Measurements from ENCODE around the gene HSD17B12. TPM values are rescaled to one million over a fixed set of nuclear protein-coding genes. Genes with fewer than 3 reads are reported as not detected.

Gene HSD17B12
- total RNA-seq, 1 experiment from 2014 or later: 307 TPM

DNA sequence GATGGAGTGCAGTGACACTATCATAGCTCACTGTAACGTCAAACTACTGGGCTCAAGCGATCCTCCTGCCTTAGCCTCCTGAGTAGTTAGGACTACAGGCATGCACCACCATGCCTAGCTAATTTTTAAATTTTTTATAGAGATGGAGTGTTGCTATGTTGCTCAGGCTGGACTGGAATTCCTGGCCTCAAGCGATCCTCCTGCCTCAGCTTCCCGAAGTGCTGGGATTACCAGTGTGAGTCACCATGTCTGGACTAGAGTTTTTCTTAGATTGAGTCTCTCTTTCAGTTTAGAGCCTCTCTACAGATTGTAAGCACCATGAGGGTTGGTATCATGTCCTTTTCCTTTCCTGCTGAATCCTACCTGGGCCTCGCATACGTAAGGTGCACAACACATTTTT lies 142.8 kb downstream of the HSD17B12 start:
- Histone ChIP-seq H3K4me1 (ENCODE audit: insufficient read depth, low read length, poor library complexity, severe bottlenecking) (no peaks in the 10 kb centered on the region), H3K27ac (ENCODE audit: low read depth, low read length, poor library complexity, severe bottlenecking) (no peak overlapping the region), H3K9me3 (ENCODE audit: low read depth, low read length, poor library complexity, severe bottlenecking) (no peaks in the 10 kb centered on the region), H3K27me3 (replicated peaks; ENCODE audit: insufficient read depth, low read depth, low read length, poor library complexity) (no peaks in the 10 kb centered on the region), H3K36me3 (ENCODE audit: insufficient read depth, low read length, poor library complexity, severe bottlenecking) (peaks cover 17% of the 10 kb centered on the region), H3K4me3 (ENCODE audit: low read depth, low read length, poor library complexity, severe bottlenecking) (no peak overlapping the region)
- POLR2A ChIA-PET (ENCODE audit: low non-redundant PET): no interaction called here
- DNase-seq (ENCODE audit: low spot score): no peak
- TF ChIP-seq EZH2 (IDR thresholded peaks at IDR 0.05; ENCODE audit: borderline replicate concordance, low read depth, low read length, poor library complexity, severe bottlenecking): no peak
- no peak for TF ChIP-seq CTCF (conservative IDR thresholded peaks at IDR 0.05; ENCODE audit: low read depth, low read length)
- intact Hi-C loops (cut with micrococcal nuclease; ENCODE audit: unreplicated experiment): loop anchor here (5.0 kb wide), 1 partner anchor 266 kb away; no protein-coding TSS in a partner anchor
- BruUV-seq (replicated peaks): no TSS peak
- CTCF ChIA-PET: no interaction called here

DNA sequence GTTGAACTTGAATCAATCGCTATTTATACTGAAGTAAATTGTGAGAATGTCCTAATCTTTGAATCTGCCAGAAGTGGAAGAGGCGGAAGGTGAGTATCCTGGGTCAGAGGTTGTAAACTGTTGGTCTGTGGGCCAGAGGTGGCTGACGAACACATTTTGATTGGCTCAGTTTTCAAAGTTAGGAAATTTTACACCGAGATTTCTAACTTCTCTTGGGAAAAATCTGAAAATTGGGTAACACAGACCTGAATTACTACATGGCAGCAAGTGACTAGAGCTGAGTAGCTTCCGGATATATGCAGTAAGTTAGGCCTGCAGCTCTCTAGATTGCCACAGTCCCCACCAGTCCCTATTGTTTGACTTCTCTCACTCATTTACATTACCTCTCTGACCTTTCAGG lies 143.3 kb downstream of the HSD17B12 start:
- H3K27me3 ChIP-seq (replicated peaks; ENCODE audit: insufficient read depth, low read depth, low read length, poor library complexity): no peaks in the 10 kb centered on the region
- H3K4me3 ChIP-seq (ENCODE audit: low read depth, low read length, poor library complexity, severe bottlenecking): no peak overlapping the region
- intact Hi-C loops (cut with micrococcal nuclease; ENCODE audit: unreplicated experiment): loop anchor here (5.0 kb wide), 1 partner anchor 267 kb away; no protein-coding TSS in a partner anchor
- TF ChIP-seq EZH2 (IDR thresholded peaks at IDR 0.05; ENCODE audit: borderline replicate concordance, low read depth, low read length, poor library complexity, severe bottlenecking): no peak
- no peak for TF ChIP-seq CTCF (conservative IDR thresholded peaks at IDR 0.05; ENCODE audit: low read depth, low read length)
- no peaks in the 10 kb centered on the region for H3K9me3 ChIP-seq (ENCODE audit: low read depth, low read length, poor library complexity, severe bottlenecking)
- CTCF ChIA-PET: no interaction called here
- POLR2A ChIA-PET (ENCODE audit: low non-redundant PET): no interaction called here
- H3K36me3 ChIP-seq (ENCODE audit: insufficient read depth, low read length, poor library complexity, severe bottlenecking): peaks cover 17% of the 10 kb centered on the region
- DNase-seq (ENCODE audit: low spot score): no peak
- no peak overlapping the region for H3K27ac ChIP-seq (ENCODE audit: low read depth, low read length, poor library complexity, severe bottlenecking)
- no peaks in the 10 kb centered on the region for H3K4me1 ChIP-seq (ENCODE audit: insufficient read depth, low read length, poor library complexity, severe bottlenecking)
- no TSS peak for BruUV-seq (replicated peaks)

- no TSS peak for BruUV-seq (replicated peaks)
- Histone ChIP-seq H3K36me3 (ENCODE audit: insufficient read depth, low read length, poor library complexity, severe bottlenecking) (peaks cover 7% of the 10 kb centered on the region), H3K4me1 (ENCODE audit: insufficient read depth, low read length, poor library complexity, severe bottlenecking) (no peaks in the 10 kb centered on the region), H3K4me3 (ENCODE audit: low read depth, low read length, poor library complexity, severe bottlenecking) (no peak overlapping the region), H3K9me3 (ENCODE audit: low read depth, low read length, poor library complexity, severe bottlenecking) (no peaks in the 10 kb centered on the region), H3K27me3 (replicated peaks; ENCODE audit: insufficient read depth, low read depth, low read length, poor library complexity) (no peaks in the 10 kb centered on the region), H3K27ac (ENCODE audit: low read depth, low read length, poor library complexity, severe bottlenecking) (no peak overlapping the region)
- TF ChIP-seq CTCF (conservative IDR thresholded peaks at IDR 0.05; ENCODE audit: low read depth, low read length): peak; percentile 99
- no peak for TF ChIP-seq EZH2 (IDR thresholded peaks at IDR 0.05; ENCODE audit: borderline replicate concordance, low read depth, low read length, poor library complexity, severe bottlenecking)
- CTCF ChIA-PET: interaction anchor here (0.5 to 1.2 kb wide), 7 partner anchors 19 to 961 kb away, joined by 3 to 18 read pairs (median 5); no protein-coding TSS in a partner anchor
- peak; percentile 75 for DNase-seq (ENCODE audit: low spot score)
- intact Hi-C loops (cut with micrococcal nuclease; ENCODE audit: unreplicated experiment): no loop called here
- POLR2A ChIA-PET (ENCODE audit: low non-redundant PET): no interaction called here
Observed at GRCh38 chr11:43825217-43825816, 144.8 kb downstream of the HSD17B12 start.
